SH-SY5Y (cell line): ENCODE data around the gene CFAP161.

Source experiments
- GATA2 ChIP-seq: IDR thresholded peaks from 2 replicates; pipeline ENCODE4 v1.6.1; 2011; ENCODE audit warnings: mild to moderate bottlenecking, low read depth, low read length
- GATA3 ChIP-seq: IDR thresholded peaks from 2 replicates; pipeline ENCODE4 v1.6.1; 2011; ENCODE audit warnings: low read depth, mild to moderate bottlenecking, low read length, moderate library complexity

Gene CFAP161, protein sequence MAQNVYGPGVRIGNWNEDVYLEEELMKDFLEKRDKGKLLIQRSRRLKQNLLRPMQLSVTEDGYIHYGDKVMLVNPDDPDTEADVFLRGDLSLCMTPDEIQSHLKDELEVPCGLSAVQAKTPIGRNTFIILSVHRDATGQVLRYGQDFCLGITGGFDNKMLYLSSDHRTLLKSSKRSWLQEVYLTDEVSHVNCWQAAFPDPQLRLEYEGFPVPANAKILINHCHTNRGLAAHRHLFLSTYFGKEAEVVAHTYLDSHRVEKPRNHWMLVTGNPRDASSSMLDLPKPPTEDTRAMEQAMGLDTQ

DNA sequence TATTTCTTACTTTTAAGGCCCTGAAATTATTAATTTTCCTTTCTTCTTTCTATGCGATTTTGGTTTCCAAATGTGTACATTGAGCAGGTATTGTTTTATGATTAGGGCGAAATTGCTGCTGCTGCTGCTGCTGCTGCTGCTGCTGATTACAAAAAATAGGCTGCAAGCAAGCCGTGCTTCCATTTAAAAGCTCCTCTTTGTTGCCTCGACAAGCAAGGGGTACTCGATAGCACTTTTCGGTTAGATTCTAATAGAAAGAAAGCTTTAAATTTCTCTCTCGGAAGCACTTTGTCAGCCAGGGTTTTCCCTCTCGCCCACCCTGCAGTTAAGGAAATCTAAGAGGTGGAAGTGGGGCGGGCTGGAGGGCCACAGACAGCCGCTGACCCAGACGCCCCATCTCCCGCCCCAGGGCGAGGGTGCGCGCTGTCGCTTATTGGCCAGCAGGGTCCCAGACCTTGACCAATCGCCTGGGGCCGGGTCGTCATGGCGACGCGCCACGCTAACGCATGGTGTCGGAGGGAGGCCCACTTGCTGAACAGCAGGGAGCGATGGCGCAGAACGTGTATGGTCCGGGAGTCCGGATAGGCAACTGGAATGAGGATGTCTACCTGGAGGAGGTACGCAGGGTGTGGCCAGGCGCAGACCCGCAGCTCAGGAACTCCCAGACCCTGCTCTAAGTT, at the start of gene CFAP161:
CFAP161 (plus strand) TSS at position 489 of the 680 bp plus-strand sequence; CDS start at position 549, 60 bp downstream.
- TF ChIP-seq GATA3 (no peak), GATA2 (no peak)

DNA sequence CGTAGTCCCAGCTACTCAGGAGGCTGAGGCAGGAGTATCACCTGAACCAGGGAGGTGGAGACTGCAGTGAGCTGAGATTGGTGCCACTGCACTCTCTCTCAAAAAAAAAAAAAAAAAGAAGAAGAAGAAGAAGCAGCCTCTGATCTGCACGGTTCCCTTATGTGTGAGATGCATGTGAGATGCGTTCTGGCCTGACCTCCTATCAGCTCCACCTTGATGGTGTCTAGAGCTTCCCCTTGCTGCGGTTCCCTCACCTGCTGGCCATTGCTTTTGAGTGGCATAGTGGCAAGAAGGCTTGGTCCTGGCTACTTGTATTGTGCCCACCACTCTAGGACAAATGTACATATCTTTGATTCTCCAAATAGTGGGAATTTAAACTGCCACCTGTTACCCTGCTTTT, 49.4 kb upstream of the CFAP161 start:
- TF ChIP-seq GATA3: no peak
- no peak for TF ChIP-seq GATA2

DNA sequence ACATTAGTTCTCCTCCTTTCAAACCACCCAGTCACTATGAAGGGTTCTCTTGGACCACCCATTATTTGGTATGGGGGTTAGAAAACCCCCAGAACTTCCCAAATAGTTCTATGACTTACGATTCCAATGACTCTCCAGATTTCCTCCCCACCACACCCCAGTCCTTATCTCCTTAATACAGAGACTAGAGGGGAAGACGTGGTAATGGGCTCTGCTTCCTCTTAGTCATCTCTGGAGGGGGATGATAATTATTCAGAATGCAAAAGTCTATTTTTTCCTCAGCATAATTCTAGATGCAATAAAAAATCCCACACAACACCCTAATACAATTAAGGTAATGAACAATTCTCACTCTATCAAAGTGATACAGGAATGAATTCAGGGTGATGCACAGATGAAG, 48.9 kb upstream of the CFAP161 start:
- no peak for TF ChIP-seq GATA2
- no peak for TF ChIP-seq GATA3

DNA sequence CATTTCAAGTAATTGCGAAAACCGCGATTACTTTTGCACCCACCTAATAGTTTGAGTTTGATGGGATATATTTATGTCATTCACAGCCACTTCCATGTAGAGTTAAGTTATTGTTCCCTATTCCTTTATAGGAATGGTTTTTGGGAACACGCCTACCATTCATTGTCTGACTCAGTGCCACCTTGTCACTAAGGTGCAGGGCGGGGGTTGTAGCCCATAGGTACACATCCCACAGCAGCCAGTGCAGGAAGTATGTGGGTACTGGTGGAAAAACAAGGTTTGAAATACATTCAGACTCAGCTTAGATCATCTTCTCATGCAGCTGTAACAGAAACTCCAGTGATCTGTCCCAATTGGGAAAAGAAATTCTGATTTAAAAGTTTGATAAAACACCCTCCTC, 48.2 kb upstream of the CFAP161 start:
- TF ChIP-seq GATA2: no peak
- TF ChIP-seq GATA3: no peak

DNA sequence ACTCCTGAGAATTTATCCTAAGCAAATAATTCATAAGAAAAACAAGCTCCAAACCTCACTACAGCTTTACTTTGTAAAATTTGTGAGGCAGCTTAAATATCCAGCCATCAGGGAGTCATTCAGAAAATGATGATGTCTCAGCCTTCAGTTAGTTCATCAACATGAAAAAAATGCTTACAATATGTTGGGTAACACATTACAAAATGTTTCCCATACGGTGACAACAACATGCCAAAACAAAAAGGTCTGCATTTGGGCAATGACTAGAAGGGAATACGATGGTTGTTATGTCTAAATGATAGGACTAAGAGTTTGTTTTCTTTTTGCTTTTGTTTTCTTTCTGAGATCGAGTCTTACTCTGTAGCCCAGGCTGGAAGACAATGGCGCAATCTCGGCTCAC, 47.0 kb upstream of the CFAP161 start:
- TF ChIP-seq GATA3 (no peak), GATA2 (no peak)

DNA sequence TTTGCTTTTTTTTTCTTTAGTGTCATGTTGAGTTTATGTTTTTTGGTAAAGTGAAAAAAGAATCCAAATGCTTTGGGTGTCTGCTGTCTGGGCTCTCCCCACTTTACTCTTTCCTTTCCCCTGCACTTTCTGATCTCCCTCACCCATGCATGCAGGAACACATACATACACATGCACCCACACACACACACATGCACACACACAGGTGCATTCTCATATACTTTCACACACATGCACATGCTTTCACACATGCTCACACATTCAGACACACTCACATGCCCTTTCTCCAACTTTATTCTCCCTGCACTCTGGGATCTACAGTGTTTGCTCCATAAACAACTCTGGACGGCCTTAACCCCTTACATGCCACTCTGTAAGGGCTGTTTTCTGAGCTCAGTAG, 46.4 kb upstream of the CFAP161 start:
- TF ChIP-seq GATA2 (no peak), GATA3 (no peak)

DNA sequence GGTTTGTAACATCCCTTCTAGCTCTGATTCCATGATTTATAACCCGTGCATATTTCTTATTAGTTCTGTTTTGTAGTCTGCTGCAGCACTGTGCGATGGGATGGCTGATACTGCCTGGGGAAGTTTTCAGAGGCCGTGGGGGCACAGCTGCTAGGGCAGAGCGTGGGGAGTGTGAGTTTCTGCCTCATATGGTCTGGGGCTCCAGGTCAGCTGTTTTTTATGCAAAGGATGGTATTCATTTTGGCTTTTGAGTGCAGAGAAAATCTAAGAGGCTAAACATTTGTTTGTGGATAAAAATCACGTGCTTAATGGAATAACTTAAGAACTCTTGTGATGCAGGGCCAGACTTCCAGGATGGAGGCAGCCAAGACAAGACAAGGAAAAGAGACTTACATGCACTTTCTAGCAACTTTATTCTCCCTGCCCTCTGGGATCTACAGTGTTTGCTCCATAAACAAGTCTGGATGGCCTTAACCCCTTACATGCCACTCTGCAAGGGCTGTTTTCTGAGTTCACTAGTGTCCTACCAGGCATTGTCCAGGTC, 45.5 kb upstream of the CFAP161 start:
- TF ChIP-seq GATA3 (no peak), GATA2 (no peak)

DNA sequence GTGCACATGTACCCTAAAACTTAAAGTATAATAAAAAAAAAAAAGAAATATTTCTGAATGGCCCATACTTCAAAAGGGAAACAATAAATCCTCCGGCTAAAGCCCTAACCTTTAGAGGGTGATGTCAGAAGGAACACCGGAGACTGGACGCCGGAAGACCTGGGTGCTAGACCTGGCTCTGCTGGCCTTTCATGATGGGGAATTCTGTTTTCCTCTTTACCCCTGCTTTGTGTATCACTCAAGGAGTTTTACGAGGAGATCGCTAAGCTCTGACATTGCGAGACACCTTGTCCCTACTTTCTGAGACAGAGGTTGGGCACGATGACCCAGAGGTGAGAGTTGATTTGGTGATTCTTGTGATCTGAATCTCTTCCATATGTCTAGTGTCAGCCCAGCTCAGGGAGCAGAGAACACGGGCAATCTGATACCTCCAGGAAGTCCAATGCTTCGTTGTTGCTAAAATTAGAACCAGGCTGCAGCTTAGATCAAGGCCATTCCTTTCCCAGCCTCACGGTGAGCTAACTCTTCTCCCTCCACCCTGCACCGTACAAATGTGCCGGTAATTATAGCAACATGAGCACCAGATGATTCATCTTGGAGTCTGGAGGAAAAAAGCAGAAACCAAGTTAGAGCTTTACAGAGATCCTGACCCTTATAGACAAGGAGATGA, 42.0 kb upstream of the CFAP161 start:
- TF ChIP-seq GATA3: no peak
- TF ChIP-seq GATA2: no peak

DNA sequence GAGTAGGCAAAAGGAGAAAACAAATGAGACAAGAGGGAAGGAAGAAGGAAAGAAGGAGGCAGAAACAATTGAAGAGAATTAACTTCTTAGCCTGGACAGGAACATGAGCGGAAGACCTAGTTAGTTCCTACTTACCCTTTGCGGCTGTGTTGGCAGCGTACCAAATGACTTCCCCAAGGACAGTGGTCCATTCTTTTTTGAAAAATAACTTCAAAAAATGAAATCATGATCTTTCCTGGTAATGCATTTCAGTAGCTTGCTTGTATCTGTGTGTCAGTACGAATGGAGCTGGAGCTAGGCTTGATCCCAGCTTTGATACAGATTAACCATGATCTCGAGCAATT, 41.5 kb upstream of the CFAP161 start:
- TF ChIP-seq GATA2 (no peak), GATA3 (no peak)

DNA sequence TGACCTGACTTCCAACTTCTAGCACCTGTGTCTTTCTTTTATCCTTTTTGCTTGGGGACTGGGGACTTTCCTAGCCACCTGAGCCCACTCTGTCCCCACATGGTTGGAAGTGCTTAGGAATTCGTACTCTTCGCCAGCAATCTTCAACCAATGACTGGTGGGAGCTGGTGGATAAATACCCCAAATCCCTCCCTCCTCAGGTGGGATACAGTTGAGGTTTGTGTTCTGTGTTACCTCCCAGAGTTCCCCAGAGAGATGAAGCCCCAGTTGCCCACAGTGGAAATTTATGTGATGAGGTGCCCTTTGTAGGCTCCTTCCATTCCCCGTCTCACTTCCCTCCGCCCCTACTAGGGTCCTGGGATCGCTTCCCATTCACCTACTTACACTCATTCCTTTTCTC, 40.1 kb upstream of the CFAP161 start:
- TF ChIP-seq GATA3 (no peak), GATA2 (no peak)

DNA sequence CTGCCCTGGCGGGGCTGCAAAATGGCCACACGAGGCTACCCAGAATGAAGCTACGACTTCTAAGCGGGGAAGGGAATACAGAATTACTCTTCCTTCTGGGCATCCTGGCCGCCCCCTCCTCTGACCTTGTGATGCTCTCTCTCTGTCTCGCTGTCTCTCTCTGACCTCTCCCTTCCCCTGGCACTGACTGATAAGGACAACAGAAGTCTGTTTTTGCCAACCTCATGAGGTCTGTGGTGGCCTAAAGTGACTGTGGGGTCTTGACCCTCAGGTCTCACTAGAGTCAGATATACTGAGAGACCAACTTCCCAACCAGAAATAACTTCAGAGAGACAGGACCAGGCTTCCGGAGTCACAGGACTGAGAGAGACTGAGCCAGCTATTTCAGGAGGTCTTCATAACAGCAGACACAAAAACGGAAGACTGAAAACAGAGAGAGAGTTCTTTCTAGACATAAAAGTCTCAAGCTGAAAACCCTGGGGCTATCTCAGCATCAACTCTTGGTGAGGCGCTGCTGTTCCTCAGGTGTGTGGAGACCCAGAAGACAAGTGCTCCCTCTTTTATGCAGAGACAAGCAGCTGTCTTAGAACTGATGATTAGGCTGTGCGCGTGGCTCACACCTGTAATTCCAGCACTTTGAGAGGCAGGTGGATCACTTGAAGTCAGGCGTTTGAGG, 38.2 kb upstream of the CFAP161 start:
- no peak for TF ChIP-seq GATA3
- no peak for TF ChIP-seq GATA2

DNA sequence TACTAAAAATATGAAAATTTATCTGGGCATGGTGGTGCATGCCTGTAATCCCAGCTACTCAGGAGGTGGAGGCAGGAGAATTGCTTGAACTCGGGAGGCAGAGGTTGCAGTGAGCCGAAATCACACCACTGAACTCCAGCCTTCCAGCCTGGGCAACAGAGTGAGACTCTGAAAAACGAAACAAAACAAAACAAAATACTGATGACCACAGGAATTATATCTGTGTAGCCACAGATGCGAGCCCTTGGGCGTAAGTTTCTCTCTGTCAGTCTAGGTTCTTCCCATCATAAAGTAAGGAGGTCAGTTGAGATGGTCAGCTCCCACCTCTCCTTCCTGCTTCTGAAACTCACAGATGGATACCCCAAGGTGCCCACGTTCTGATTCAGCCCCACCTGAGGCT, 37.7 kb upstream of the CFAP161 start:
- TF ChIP-seq GATA3: no peak
- TF ChIP-seq GATA2: no peak

DNA sequence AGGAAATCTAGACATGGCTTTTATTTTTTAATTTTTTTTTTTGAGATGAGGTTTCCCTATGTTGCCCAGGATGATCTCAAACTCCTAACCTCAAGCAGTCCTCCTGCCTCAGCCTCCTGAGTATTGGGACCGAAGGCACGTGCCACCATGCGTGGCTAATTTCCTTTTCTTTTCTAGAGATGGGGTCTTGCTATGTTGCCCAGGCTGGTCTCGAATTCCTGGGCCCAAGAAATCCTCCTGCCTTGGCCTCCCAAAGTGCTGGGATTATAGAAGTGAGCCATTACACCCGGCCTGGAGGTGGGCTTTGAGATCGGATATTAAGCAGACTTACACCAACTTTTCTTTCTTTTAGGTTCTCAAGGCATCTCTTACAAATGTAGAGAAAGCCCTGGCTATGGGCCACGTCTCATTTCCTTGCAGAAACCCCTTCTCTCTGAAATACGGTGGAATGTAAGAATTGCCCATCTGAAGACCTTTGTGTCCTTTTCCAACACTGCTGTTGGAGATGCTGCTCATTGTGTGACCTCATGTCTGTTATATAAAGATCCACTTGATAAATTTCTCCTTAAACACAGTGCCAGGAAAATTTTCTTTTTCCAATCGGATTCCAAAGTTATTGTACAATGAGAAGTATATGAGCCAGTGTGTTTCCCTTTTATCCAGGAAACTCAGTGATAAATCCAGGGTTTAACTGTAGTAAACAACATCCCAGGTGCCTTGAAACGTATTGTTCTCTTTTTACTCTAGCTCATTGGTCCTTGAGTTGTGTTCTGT, 36.8 kb upstream of the CFAP161 start:
- TF ChIP-seq GATA2 (no peak), GATA3 (no peak)

DNA sequence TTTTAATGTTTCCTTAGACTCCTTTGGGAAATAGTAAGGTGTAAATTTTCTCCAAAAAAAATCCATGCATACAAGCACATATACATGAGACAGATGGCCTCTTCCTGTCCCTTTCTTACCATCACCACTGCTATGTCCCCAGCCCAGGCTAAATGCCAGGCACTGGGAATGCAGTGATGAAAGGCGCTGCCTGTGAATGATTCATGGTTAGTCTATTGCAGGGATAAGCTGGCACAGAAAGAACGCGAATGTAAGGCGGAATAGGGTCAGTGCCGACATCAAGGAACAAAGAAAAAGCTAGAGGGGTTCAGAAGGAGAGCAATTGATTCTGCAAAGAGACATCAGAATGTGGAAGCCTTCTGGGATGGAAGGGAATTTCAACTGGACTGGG, 36.2 kb upstream of the CFAP161 start:
- TF ChIP-seq GATA2 (no peak), GATA3 (no peak)
